ENCODE measurements around the gene FXR1. TPM values are rescaled to one million over a fixed set of nuclear protein-coding genes. Genes with fewer than 3 reads are reported as not detected.

FXR1 gene
- total and polyA plus RNA-seq, 4 donors: 18.6 to 72.9 (median 46.6) TPM

DNA sequence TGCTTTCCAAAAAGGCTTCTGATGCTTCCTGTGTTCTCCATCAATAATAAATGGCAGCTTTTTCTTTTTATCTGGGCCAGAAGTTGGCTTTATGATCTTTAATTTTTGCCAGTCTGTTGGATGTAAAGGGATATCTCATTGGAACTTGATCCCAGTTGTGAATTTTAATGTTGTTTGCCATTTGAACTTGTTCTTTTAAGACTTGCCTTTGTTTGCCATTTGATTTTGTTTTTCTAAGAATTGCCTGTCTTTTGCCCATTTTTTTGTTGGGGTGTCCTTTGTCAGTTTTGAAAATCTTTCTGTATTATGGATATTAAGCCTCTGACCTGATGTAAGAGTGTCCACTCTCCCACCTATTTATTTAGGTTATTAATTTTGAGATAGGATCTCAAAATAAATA, 9.8 kb downstream of the FXR1 start:
- Histone ChIP-seq H3K4me3 (ENCODE audit: low read depth in 1 of 3, low read length in 3 of 3) (no peak overlapping the region), H3K36me3 (ENCODE audit: control insufficient read depth in 4 of 4, insufficient read depth in 3 of 4, low read depth in 1 of 4, low read length in 3 of 4) (no peaks in the 10 kb centered on the region), H3K27me3 (ENCODE audit: control insufficient read depth in 4 of 4, insufficient read depth in 4 of 4, low read length in 3 of 4) (no peaks in the 10 kb centered on the region), H3K27ac (ENCODE audit: low read depth in 1 of 2, low read length in 2 of 2) (no peak overlapping the region), H3K9me3 (ENCODE audit: control insufficient read depth in 4 of 4, low read length in 3 of 4) (no peaks in the 10 kb centered on the region), H3K9ac (ENCODE audit: low read depth in 1 of 2, low read length in 2 of 2) (no peak overlapping the region), H3K4me1 (ENCODE audit: control insufficient read depth in 4 of 4, insufficient read depth in 4 of 4, low read length in 3 of 4) (peaks cover 5 to 20% (median 10%) of the 10 kb centered on the region in 4 donors)
- TF ChIP-seq, protein P1, sequence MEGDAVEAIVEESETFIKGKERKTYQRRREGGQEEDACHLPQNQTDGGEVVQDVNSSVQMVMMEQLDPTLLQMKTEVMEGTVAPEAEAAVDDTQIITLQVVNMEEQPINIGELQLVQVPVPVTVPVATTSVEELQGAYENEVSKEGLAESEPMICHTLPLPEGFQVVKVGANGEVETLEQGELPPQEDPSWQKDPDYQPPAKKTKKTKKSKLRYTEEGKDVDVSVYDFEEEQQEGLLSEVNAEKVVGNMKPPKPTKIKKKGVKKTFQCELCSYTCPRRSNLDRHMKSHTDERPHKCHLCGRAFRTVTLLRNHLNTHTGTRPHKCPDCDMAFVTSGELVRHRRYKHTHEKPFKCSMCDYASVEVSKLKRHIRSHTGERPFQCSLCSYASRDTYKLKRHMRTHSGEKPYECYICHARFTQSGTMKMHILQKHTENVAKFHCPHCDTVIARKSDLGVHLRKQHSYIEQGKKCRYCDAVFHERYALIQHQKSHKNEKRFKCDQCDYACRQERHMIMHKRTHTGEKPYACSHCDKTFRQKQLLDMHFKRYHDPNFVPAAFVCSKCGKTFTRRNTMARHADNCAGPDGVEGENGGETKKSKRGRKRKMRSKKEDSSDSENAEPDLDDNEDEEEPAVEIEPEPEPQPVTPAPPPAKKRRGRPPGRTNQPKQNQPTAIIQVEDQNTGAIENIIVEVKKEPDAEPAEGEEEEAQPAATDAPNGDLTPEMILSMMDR (IDR thresholded peaks at IDR 0.05; ENCODE audit: low read depth, low read length, missing input control): no peak
- TF ChIP-seq FOXA1 (IDR thresholded peaks at IDR 0.05) (no peak), JUND (IDR thresholded peaks at IDR 0.05) (no peak)
- no peak for DNase-seq (ENCODE audit: low spot score)

DNA sequence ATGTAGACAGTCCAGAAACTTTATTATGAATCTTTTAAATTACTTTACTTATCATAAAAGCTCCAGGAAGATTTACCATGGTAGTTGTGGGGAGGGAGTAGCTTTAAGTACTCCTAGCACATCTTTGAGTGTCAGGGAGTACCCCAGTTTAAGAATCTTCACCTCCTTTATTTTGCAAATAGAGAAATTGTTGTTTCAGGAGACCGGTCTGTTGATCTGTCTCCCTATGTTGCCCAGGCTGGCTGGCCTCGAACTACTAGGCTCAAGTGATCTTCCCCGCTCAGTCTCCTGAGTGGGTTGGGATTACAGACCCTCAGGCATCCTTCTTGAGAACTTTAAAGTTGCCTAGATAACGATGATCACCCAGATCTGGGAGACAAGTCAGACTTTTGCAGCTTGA, 11.1 kb downstream of the FXR1 start:
- H3K9ac ChIP-seq (ENCODE audit: low read depth in 1 of 2, low read length in 2 of 2): no peak overlapping the region
- no peaks in the 10 kb centered on the region for H3K36me3 ChIP-seq (ENCODE audit: control insufficient read depth in 4 of 4, insufficient read depth in 3 of 4, low read depth in 1 of 4, low read length in 3 of 4)
- no peak overlapping the region for H3K4me3 ChIP-seq (ENCODE audit: low read depth in 1 of 3, low read length in 3 of 3)
- H3K27me3 ChIP-seq (ENCODE audit: control insufficient read depth in 4 of 4, insufficient read depth in 4 of 4, low read length in 3 of 4): no peaks in the 10 kb centered on the region
- TF ChIP-seq RXRA (IDR thresholded peaks at IDR 0.05) (no peak), FOXA1 (IDR thresholded peaks at IDR 0.05) (no peak), FOXA2 (IDR thresholded peaks at IDR 0.05) (no peak), RAD21 (IDR thresholded peaks at IDR 0.05) (no peak), JUND (IDR thresholded peaks at IDR 0.05) (no peak), YY1 (IDR thresholded peaks at IDR 0.05) (no peak), TAF1 (conservative IDR thresholded peaks at IDR 0.05) (no peak), SP1 (IDR thresholded peaks at IDR 0.05) (no peak), HNF4A (conservative IDR thresholded peaks at IDR 0.05) (no peak), NR2F2 (IDR thresholded peaks at IDR 0.05) (no peak), GABPA (IDR thresholded peaks at IDR 0.05 in 1 of 2, conservative IDR thresholded peaks at IDR 0.05 in 1 of 2) (no peak)
- TF ChIP-seq, protein P2, sequence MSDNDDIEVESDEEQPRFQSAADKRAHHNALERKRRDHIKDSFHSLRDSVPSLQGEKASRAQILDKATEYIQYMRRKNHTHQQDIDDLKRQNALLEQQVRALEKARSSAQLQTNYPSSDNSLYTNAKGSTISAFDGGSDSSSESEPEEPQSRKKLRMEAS (IDR thresholded peaks at IDR 0.05): no peak
- TF ChIP-seq, protein P3, sequence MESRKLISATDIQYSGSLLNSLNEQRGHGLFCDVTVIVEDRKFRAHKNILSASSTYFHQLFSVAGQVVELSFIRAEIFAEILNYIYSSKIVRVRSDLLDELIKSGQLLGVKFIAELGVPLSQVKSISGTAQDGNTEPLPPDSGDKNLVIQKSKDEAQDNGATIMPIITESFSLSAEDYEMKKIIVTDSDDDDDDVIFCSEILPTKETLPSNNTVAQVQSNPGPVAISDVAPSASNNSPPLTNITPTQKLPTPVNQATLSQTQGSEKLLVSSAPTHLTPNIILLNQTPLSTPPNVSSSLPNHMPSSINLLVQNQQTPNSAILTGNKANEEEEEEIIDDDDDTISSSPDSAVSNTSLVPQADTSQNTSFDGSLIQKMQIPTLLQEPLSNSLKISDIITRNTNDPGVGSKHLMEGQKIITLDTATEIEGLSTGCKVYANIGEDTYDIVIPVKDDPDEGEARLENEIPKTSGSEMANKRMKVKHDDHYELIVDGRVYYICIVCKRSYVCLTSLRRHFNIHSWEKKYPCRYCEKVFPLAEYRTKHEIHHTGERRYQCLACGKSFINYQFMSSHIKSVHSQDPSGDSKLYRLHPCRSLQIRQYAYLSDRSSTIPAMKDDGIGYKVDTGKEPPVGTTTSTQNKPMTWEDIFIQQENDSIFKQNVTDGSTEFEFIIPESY (IDR thresholded peaks at IDR 0.05): no peak
- TF ChIP-seq, protein P1 (IDR thresholded peaks at IDR 0.05; ENCODE audit: low read depth, low read length, missing input control): no peak
- TF ChIP-seq, protein P4, sequence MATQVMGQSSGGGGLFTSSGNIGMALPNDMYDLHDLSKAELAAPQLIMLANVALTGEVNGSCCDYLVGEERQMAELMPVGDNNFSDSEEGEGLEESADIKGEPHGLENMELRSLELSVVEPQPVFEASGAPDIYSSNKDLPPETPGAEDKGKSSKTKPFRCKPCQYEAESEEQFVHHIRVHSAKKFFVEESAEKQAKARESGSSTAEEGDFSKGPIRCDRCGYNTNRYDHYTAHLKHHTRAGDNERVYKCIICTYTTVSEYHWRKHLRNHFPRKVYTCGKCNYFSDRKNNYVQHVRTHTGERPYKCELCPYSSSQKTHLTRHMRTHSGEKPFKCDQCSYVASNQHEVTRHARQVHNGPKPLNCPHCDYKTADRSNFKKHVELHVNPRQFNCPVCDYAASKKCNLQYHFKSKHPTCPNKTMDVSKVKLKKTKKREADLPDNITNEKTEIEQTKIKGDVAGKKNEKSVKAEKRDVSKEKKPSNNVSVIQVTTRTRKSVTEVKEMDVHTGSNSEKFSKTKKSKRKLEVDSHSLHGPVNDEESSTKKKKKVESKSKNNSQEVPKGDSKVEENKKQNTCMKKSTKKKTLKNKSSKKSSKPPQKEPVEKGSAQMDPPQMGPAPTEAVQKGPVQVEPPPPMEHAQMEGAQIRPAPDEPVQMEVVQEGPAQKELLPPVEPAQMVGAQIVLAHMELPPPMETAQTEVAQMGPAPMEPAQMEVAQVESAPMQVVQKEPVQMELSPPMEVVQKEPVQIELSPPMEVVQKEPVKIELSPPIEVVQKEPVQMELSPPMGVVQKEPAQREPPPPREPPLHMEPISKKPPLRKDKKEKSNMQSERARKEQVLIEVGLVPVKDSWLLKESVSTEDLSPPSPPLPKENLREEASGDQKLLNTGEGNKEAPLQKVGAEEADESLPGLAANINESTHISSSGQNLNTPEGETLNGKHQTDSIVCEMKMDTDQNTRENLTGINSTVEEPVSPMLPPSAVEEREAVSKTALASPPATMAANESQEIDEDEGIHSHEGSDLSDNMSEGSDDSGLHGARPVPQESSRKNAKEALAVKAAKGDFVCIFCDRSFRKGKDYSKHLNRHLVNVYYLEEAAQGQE (IDR thresholded peaks at IDR 0.05): no peak
- no peaks in the 10 kb centered on the region for H3K9me3 ChIP-seq (ENCODE audit: control insufficient read depth in 4 of 4, low read length in 3 of 4)
- H3K4me1 ChIP-seq (ENCODE audit: control insufficient read depth in 4 of 4, insufficient read depth in 4 of 4, low read length in 3 of 4): peaks cover 5 to 20% (median 10%) of the 10 kb centered on the region in 4 donors
- no peak overlapping the region for H3K27ac ChIP-seq (ENCODE audit: low read depth in 1 of 2, low read length in 2 of 2)
- 94% methylated on average over 4 of the region's 4 CpGs for WGBS
- no peak for DNase-seq (ENCODE audit: low spot score)
